SIG-M5 treated with dmso at 0.1 percent for 504 hours (cell line): ENCODE results near the gene NUP214.
"Not testable (repeated sequence)": the region's sequence is repeated elsewhere in the genome, so short reads cannot be mapped to it uniquely, and the experiment has no call there.

Experiments used
- DNase-seq: peaks from one replicate; lab custom pipeline; 2025; ENCODE audit not compliant: unreplicated experiment; lab: John Stamatoyannopoulos, UW

The NUP214 gene

DNA sequence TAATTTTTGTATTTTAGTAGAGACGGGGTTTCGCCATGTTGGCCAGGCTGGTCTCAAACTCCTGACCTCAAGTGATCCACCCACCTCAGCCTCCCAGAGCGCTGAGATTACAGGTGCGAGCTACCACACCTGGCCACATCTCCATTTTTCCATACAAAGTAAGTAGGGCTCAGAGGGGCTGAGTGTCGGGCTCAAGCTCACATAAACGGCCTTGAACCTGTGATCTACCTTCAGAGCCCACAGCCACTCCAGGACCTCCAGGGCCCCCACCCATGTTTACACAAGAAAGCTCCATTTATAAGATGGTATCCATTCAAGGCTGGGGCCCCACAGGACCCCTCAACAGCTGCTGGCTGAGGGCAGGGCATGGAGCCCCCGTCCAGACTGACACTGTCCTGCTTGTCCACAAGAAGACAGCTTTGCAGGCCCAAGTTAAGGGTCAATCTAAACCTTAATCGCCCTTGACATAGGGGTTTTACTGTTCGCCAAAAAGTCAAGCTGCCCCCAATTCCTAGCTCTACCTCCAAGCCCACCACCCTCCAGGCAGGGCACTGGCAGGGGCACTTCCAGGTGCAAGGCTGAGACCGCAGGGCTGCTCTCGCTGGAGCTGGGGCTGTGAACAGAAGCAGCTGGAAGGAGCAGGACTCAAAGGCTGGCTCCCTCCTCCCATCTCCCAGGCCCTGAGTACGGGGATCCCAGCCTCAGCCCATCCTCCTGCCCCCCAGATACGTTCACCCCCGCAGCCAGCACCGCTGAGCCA, 132.1 kb downstream of the NUP214 start:
- DNase-seq, result no peak

DNA sequence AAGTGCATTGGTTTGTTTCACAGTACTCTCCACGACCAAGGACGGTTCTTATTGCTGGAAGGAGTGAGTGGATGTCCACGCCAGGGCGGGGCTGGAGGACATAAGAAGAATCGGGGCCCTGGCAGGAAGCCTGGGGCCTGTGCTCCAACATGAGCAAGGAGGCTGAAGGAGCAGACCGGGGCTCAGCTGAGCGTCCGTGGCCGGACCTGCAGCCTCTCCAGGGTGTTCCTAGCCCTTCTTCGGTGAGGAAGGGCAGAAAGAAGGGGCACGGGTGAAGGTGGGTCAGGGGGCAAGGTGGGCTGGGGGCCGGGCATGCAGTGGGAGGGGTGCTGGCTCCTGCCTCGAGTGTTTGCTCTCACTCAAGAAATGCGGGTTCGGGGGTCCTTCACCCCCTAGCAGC, 132.8 kb downstream of the NUP214 start:
- DNase-seq, result no peak

DNA sequence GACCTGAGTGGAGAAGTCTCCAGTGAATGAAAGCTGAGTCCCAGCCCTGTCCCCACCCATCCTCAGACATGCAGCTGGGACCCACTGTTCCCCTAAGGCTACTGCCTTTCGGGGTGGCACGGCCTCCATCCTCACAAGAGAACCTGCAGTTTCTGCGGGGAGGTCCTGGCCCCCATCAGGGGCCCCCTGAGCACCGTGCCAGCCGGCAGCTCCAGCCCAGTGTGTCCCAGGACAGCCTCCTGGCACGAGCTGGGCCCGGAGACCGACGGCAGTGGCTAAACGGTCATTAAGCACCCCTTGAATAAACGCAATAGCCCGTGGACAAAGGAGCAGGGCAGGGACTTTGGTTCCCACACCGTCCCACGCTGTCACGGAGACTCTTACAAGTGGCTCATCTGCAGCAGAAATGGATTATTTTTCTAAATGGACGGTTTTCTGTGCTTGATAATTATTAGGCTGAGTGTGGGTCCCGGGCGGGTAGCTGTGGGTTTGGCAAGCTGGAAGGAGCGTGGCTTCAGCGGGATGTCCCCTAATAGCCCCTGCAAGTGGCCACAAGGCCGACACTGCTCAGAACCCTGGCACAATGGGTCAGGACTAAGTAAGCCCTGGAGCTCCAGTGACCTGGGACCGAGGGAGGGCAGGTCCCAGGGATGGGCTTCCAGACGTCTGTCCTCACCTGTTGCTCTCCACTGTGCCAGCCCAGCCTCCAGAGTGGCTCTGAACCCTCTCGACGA, 133.5 kb downstream of the NUP214 start:
- no peak for DNase-seq

DNA sequence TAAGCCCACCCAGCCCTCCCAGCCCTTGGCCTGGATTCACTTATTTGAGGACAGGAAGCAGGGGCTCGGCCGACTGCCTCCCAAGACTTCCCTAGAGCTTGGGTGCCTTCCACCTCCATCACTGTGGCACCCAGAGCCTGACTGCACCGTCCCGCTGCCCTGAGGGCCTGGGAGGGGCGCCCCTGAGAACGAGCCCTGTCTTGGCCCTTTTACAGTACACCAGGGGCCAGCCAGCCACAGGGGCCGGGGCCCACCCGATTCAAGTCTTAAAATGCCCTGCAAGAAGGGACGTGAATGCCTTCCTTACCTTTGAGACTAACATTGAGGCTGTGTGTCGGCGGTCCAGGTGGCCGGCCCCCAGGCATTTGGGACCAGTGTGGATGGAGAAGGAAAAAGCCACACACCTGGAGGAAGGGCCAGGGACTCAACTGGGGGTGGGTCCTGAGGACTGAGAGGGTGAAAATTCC, 134.1 kb downstream of the NUP214 start:
- no peak for DNase-seq

DNA sequence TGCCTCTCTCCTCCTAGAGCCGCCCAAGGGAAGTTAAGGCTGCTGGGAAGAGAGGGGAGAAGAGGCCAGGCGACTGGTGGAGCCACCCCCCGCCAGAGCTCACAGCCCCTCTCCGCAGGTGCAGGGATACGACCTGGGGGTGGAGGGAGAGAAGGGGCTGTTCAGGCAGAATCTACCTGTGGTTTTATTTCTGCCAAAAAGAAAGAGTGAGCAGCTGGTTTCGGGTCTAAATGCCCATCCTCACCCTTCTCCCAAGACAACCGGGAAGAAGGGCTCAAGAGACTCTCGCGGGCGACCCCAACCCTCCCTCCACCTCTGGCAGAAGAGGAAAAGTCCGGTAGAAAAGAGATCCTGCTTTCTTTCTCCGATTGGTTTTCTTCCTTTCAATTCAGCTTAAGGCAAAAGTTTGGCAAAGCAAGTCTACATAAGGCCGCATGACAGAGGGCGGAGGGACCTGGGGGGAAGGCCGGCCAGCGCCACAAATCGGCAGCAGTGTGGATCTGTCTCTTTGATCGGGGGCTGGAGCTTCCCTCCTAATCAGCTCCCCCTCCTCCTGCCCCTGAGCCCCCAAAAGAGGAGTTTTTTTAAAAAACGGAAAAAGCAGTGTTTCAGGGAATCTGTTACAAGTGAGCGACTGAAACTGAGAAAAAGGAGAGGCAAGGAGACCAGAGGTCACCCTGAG, 134.7 kb downstream of the NUP214 start:
- no peak for DNase-seq

DNA sequence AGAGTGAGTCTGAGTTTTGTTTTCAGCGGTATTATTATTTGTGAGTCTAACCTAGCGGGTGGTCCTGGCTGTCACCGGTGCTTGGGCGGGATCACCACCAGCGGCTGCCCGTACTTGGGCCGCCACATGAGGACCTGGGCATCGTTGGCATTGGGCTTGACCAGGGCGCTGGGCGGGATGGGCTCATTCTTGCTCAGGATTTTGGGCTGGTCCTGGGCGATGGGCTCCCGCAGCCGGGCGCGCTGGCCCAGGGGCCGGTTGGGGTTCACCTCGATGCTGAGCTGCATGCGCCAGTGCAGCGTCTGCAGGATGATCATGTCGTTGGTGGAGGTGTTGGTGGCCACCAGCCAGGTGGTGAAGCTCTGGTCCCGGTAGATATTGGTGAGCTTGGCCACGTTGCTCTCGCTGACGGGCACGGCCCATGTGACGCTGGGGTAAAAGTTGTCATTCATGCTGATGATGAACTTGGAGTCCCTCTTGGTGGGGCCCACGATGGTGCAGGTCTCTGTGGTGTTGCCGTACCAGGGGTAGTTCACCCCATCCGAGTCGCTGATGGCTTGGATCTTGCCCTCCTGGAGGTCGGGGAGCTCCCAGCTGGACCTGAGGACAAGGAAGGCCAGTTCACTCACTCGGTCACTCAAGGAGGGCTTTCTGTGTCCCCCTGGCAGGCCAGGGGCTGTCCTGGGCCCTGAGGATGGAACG, 135.5 kb downstream of the NUP214 start:
- no peak for DNase-seq

DNA sequence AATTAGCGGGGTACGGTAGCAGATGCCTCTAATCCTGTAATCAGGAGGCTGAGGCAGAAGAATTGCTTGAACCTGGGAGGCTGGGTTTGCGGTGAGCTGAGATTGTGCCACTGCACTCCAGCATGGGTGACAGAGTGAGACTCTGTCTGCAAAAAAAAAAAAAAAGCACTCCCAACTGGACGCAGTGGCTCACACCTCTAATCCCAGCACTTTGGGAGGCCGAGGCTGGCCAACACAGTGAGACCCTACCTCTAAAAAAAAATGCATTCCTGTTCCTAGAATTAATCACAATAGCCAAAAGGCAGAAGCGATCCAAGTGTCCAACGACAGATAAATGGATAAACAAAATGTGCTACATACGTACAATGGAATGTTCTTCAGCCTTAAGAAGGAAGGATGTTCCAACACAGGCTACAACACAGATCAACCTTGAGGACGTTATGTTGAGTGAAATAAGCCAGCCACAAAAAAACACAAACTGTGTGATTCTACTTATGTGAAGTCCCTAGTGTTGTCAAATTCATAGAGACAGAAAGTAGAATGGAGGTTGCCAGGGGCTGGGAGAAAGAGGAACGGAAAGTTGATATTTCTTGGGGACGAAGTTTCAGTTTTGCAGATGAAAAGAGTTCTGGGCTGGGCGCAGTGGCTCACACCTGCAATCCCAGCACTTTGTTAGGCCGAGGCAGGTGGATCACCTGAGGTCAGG, 137.1 kb downstream of the NUP214 start:
- DNase-seq, result peak; percentile 32

DNA sequence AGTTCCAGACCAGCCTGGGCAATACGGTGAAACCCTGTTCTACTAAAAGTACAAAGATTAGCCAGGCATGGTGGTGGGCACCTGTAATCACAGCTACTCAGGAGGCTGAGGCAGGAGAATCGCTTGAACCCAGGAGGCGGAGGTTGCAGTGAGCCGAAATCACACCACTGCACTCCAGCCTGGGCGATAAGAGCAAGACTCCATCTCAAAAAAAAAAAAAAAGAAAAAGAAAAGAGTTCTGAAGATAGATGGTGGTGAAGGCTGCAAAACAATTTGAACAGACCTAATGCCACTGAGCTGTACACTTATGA, 137.6 kb downstream of the NUP214 start:
- not testable (repeated sequence) for DNase-seq

DNA sequence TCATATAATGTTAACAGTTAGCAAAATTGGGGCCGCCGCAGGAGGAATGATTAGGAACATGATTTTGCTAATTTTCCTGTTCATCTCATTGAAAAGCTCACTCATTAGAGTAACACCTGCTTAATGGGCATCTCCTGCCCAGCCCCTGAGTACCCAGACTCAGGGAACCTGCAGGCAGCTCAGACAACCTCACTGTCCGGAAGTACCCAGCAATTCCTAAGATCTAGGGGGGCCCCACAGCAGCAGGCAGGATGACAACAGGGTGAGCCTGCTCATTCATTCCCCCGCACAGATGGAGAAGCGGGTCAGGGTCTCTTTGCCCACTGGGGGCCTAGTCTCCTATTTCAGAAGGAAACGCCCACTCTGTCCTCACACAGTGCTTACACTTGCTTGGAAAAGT, 138.3 kb downstream of the NUP214 start:
- no peak for DNase-seq

DNA sequence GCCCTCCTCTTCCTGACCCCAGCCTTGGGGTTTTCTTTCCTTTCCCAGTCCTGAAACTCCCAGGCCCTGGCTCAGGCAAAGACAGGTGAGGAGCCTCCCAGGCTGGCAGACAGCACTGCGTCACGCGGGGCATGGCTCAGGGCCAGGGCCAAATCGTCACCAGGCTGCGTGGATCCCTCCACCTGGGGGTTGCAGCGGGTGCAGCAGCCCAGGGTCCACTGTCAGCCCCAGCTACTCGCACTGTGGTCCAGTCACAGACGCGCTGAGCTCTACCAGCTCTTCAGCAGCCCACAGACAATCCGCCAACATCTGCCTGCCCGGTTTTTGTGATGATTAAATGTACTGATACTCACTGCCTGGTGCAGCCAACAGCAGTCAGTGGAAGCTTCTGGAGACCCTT, 138.8 kb downstream of the NUP214 start:
- no peak for DNase-seq

DNA sequence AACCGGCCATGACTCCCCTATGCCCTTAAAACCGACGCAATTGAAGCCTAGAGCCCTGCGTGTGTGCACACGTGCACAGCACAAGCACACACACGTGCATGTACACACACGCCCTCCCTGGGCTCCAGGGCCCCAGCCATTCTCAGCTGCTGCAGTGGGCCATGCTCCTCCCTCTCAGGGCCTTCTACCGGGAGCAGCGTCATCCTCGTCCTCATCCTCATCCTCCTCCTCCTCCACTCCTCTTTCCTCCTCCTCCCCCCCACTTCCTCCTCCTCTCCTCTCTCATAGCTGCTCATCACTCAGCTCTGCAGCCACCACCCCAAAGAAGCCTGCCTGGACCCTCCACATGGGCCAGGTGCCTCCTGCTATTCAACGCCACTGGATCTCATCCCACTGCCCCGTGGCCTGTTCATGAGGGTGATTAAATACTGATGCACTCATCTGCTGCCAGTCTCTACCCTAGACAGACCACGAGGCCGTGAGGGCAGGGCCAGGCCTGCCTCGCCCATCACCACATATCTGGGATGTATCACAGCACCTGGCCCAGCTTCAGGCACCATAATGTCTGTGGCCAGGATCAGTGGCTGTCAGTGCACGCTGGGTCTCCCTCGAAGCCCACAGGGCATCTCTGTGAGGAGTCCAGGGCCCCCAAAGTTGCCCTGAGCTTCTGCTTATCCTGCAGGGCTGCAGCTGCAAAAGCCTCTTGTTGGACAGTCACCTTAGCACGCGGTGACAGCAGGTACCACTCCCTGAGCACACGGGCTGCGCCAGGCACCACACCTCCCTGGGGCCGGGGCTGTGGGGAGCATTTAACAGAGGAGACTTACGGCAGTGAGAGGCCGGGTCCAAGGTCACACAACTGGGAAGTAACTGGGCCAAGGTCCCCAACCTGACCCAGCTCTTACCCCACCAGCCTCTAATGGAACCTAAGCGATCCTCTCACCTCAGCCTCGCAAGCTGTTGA, 141.2 kb downstream of the NUP214 start:
- DNase-seq, result no peak

DNA sequence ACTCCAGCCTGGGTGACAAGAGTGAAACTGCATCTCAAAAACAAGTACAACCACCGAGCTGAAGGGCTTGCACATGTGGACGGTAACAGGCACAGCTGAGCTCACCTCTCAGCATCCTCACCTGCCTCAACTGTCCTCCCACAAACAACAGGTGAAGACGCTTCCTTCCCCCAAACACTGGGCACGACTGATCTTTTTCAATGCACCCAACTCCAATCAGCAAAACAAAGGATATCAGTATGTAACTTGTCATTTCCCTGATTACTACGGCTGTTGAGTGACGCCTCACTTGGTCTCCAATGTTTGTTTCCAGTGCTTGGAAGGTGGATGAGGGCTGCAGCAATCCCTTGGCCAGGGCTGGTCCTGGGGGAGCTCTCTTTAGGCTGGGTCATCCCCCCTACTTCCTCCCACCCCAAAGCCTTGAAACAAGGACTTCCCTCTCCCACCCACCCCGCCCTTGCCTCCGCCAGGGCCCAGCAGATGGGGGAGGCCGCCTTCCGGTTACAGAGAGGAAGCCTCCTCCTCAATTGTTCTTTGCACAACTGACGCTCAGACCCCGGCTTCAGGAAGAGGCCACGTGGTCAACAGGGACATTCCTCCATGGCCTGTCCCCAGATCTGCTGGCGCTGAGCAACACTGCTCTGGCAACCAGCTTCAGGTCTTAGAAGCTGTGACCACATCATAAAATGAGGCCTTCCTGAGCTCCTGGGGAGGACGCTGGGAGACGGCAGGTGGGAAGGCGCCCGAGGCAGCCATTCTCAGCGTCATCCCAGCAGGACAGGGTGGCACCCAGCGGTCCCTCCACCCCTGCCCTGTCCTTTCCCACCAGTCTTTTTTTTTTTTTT, 145.0 kb downstream of the NUP214 start:
- peak; percentile 91 for DNase-seq

DNA sequence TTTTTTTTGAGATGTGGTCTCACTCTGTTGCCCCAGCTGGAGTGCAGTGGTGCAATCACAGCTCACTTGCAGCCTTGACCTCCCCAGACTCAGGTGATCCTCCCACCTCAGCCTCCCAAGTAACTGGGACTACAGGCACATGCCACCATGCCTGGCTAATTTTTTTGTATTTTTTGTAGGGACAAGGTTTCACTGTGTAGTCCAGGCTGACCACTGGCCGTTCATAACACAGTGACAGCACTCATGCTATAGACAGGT, 145.6 kb downstream of the NUP214 start:
- DNase-seq, result not testable (repeated sequence)

DNA sequence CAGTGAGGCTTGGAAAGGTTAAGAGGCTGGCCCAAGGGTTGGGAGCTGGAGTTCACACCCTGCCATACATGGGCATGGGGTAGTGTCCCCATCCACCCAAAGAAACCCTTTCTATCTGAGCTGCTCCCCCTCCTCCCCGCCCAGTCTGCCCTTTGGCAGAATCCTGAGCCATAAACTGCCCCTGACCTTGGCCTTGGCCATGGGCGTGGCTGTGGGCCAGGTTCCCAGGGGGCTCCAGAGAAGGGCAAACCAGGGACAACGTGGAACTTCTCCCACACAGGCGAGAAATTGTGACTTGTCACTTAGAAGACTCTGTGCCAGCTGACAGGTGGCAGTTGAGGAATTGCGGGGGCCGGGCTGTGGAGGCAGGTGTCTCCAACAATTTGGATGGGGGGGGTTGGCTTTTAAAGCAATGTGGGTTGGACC, 146.1 kb downstream of the NUP214 start:
- DNase-seq, result no peak

DNA sequence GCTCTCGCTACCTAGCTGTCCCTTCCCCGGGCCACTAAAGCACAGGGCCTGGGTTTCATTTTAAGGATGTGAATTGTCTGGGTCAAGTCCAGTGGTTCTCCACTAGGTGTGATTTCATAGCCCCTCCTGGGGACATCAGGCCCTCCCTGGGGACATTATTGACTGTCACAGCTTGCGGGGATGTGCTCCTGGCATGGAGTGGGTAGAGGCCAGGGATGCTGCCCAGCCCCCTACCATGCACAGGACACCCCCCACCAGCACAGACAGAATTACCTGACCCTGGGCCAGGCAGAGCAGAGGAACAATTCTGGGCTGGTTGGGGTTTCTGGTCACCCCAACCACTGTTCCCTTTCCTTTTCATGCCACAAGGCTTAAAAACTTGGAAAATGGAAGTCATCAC, 146.8 kb downstream of the NUP214 start:
- no peak for DNase-seq

DNA sequence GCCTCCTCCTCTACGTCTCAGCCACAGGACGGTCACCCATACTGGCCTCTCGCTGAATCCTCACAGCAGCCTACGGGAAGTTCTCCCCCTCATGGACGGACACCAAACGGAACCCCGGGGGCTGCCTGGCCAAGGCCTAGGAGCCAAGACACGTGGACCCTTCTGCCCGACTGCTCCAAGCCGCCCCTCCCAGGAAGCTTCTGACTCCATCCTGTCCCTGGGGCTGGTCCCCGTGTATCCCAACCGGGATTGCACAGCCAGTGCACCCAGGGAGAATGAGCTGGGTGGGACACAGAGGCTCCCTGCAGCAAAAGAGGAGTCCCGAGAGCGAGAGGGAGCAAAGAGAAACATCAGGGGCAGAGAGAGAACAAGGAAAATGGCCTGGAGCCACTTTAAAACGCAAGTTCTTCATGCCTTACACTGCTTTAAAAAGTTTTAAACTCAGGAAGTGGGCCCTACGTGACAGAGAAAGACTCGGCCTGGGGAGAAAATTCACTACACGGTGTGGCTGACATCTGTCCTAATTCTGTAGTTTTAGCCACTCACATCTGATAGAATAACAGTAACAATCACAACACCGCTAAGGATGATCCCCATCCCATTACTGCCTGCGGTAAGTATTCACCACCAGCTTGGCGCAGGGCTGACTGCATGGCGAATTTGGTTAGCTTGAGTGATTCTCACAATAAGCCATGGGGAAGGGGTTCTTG, 147.9 kb downstream of the NUP214 start:
- peak; percentile 41 for DNase-seq

DNA sequence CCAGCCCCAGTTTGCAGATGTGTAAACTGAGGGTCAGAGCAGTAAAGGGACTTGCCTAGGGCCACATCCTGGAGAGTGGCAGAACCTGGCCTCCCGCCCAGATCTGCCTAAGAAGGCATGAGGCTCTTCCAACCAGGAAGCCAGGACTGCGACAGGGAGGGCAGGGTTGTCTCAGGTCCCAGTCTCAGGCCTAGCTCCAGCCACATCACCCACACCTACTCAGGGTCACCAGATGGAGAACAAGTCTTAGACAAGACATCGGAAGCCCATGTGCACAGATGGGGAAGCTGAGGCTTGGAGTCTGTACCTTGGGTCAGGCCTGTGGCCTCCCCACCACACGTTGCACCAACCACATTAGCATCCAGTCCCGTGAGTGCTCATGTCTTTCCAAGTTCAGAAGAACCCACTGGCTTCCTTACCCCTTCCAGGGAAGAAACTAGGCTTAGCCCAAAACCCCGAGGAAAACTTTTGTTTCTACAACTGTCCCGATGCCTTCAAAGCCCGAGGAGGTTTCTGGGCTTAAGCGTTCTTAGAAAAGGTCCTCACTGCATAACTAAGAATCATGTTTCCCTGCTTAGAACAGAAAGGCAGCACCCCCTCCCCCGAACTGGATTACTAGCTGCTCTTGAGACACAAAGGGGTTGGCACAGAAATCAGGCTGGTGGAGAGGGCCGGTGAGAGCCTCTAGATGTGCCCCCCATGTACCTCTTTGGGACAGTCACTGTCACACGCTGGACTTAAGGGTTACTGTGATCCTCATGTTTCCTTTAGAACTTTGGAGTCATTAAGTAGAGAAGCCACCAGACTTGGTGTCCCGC, 148.7 kb downstream of the NUP214 start:
- DNase-seq, result peak; percentile 67
